NCI-H187 treated with DMSO at 0.1 percent for 48 hours (cell line): ENCODE data around the gene SALL1.

ENCODE experiments used
- DNase-seq: peaks from one replicate; lab custom pipeline; 2025; lab: John Stamatoyannopoulos, UW

SALL1 gene

GRCh38 chr16:51141106-51141505 is 10.0 kb downstream of the SALL1 start:
- no peak for DNase-seq

- DNase-seq = no peak
Measured at GRCh38 chr16:51140112-51140511, 11.0 kb downstream of the SALL1 start.

GRCh38 chr16:51139568-51139967 is 11.5 kb downstream of the SALL1 start:
- no peak for DNase-seq

DNA sequence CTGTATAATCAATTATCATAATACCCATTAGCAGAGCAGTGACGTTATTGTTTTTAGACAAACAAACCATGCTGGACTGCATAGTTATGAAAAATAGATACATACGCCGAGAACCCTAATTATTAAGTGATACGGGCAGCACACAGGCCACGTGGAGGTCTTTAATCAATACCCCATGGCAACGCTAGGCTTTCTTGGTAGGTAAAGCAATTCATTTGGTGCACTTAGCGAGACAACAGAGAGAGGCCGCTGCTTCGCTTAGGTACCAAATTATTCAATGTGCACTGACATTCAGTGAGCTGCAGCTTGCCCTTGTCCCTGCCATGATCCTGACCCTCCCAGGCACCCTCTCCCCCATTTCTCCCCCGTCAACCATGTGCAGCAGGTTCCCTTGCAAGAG is 12.9 kb downstream of the SALL1 start:
- no peak for DNase-seq

DNA sequence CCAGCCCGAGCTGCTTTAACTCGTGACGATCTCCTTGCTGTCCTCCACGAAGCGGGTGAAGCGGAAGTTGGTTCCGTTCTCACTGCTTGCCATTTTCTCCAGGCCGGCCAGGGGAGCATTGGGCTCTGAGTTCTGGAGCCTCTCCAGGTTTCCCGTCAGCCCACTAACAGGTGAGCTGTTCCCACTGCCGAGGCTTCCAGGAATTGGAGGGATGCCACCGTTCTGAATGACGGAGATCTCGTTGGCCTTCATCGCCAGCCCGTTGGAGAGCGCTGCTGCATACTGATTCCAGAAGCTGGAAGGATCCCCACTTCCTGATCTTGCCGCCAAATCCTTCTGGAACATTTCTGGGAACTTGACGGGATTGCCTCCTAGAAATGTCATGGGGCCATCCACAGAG is 14.0 kb downstream of the SALL1 start:
- DNase-seq = no peak

DNA sequence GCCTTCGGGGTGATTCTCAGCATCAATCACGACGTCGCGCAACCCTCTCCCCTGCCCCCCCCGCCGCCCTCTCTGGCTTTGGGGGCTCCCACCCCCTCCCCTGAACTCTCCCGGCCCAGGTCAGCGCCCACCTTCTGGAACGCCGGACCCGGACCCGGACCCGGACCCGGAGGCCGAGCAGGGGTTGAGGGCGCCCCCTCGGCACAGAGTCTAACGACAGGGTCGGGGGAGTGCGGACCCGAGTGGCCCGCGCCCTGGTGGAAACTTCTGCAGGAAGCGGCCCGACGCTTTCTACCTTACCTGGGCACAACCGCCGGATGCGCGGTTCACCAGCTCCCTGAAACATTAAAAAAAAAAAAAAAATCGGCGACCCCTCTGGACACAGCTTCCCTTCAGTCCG is 16.2 kb downstream of the SALL1 start:
- no peak for DNase-seq

GRCh38 chr16:51134269-51134812 is 16.7 kb downstream of the SALL1 start:
- DNase-seq = no peak

- DNase-seq = no peak
Measured at GRCh38 chr16:51133688-51134087, 17.4 kb downstream of the SALL1 start.

DNA sequence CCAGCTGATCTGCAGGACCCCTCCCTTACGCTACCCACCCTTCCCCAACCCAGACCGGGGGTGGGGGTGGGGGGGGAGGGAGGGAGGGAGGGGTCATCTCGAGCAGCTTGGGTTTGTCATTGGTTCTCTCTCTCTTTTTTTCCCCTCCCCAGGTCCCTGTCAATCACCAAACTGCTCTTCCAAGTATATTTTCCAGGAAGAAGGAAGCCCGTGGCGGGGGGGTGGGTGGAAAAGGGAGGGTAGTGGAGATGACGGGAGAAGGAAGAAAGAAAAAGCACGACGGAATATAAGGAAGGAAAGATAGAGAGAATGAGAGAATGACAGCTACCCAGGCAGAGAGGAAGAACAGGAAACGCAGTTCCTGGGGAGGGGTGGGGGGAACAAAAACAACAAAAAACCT is 17.9 kb downstream of the SALL1 start:
- no peak for DNase-seq

- DNase-seq = no peak
Measured at GRCh38 chr16:51132490-51133115, 18.5 kb downstream of the SALL1 start.

DNA sequence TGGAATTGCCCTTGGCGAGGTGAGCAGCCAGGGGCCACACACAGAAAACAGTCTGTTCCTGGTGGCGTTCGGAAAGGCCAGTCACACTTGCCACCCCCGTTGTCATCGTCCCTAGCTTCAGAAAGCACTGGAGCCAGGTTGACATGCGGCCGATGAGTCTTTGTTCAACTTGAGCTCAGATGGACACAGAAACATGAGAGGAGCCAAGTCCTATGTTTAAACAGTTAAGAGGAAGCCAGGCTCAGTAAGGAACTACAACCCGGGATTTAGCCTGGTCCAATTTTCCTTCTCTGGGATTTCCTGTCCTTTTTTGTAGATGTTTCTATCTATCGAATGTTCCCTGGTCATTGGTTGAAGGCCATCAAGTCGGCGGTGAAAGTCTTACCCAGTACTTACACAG is 19.5 kb downstream of the SALL1 start:
- no peak for DNase-seq

DNA sequence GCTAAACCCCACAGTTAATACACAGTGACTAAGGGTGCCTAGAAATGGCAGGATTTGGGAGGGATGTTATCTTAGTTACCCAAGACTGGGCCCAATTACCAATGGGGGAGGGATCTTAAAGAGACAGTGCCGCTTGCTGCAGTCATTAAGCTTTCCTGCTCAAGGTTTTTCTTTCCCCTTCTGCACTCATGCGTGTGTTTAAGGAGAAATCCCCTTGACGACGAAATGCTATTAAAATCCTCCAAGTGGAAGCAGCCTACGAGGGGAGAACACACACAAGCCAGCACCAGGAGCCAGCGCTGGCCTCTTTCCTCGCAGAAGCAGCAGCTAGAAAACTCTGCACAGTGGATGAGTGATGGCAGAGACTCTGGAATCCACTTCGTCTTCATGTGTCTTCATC is 22.0 kb downstream of the SALL1 start:
- no peak for DNase-seq

- DNase-seq = no peak
Measured at GRCh38 chr16:51125992-51126391, 25.1 kb downstream of the SALL1 start.

DNA sequence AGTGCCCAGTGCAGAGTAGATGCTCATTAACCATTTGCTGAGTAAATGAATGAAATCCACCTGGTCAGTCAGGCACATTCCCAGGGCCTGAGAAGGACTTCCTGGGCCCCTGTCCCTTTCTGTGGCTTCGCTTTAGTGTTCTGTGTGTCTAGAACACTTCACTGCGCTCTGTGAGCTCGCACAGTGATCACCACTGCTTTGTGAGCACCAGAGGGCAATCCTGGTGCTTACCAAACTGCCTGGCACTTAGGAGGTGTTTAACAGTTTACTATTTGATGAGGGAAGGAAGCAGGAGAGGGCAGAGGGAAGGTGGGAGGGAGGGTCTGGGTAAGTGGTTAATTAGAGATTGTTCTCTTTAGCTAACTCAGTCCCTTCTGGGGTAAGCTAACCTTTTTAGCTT is 26.2 kb downstream of the SALL1 start:
- DNase-seq = no peak

DNA sequence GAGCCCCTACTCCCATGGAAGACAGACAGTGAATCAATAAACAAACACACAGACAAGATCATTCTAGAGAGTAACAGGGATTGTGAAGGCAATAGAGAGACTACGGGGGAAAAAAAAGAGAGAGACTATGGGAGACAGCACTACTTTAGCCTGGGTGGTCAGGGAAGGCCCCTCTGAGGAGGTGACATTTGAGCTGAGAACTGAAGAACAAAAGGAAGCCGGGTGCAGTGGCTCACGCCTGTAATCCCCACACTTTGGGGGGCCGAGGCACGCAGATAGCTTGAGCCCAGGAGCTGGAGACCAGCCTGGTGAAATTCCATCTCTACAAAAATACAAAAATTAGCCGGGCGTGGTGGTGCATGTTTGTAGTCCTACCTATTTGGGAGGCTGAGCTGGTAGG is 29.2 kb downstream of the SALL1 start:
- DNase-seq = no peak

DNA sequence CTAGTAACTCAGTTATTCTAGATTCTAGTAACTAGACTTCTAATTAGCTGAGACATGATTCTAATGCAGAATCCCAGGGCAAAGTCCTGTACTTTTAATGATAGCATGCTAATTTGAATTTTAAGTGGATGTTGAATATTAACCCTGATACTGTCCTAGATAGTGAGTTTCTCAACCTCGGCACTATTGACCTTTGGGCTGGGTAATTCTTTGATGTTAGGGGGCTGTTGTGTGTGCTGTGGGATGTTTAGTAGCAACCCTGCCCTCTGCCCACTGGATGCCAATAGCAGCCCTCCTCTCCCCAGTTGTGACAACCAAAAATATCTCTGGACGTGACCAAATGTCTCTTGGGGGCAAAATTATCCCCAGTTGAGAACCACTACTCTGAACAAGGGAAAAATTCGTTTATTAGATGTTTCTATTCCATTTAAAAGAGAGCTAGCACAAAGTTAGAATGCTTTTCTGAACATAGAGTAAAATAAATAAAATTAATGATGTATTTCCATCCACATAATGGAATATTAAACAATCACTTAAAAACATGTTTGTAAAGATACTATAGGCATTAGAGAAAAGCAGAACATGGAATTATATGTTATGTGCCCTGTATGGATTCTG is 30.2 kb downstream of the SALL1 start:
- DNase-seq = no peak

GRCh38 chr16:51119973-51120729 is 30.9 kb downstream of the SALL1 start:
- DNase-seq = no peak

GRCh38 chr16:51119556-51119955 is 31.5 kb downstream of the SALL1 start:
- DNase-seq = no peak

GRCh38 chr16:51116353-51116752 is 34.7 kb downstream of the SALL1 start:
- no peak for DNase-seq

GRCh38 chr16:51114382-51114781 is 36.7 kb downstream of the SALL1 start:
- DNase-seq = no peak

DNA sequence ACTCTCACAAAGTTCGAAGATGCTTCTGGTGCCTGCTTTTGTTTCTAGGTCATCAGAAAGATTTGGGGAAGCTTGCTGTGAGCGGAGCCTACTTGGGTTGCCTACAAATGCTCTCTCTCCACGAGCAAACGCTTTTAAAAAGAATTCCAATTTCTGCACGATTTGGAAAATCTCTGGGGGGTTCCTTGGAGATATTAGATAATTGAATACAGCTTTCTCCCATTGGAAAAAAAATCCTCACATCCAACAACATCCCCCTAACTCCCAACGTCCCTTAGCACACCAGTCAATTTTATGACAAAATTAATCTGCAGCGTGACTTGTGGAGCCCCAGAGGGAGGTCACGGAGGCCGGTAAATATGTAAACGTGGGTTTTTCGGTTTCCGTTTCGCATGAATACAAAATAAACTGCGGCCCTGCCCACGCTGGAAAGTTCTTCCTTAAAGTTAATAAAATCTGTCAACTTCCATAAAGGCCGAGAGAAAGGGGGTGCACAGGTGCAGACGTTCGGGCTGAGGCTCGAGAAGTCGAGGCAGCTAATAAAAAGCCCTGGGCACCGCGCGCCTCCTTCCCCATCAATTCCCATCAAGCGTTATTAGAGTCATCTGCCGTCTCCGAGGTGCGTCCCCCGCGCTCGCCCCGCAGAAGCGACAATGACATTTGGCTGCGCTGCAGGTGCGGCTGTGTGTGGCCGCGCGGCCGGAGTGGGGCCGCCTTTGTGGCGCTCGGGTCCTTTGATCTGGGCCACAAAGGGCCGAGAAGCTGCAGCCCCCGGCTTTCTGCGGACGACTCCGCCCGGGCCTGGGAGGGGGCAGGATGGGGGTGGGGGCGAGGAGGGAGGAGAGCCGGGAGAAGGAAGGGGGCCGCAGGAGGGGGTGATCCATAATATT is 37.6 kb downstream of the SALL1 start:
- DNase-seq = no peak

DNA sequence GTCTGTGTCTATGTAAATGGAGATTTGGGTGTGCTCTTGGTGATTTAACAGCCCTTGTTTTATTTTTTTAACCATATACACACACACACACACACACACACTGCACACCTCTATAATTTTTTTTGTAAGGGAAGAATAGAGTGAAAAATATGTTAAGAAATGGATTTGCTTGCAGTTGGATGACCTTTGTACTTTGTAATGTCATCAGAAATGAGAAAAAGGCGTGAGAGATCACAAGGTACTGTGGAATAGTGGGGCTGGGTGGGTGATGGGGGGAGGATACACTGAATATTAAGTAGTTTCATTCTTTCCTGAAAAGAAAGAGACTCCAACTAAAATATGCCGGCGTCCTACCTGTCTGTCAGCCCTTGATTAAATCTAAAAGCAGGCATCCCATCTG is 38.7 kb downstream of the SALL1 start:
- DNase-seq = no peak
